H1 (cell line): ENCODE results near the gene CAB39L. TPM values are rescaled to one million over a fixed set of nuclear protein-coding genes. Genes with fewer than 3 reads are reported as not detected.

Experiments
- CTCF ChIA-PET: fragments of 300-600 bp; sonication (Branson Sonifier 250); formaldehyde crosslinking; loops from one replicate; lab custom pipeline; 2021; ENCODE audit not compliant: partially characterized antibody; lab: Charles Lee
- POLR2A ChIA-PET: fragments of 300-600 bp; sonication (Branson Sonifier 250); formaldehyde crosslinking; loops from one replicate; lab custom pipeline; 2021; ENCODE audit warnings: inconsistent platforms; ENCODE audit not compliant: partially characterized antibody; lab: Charles Lee
- DNase-seq, 2 experiments: peaks; one replicate each; pipeline versions ENCODE4 v3.0.0 to v3.0.0-alpha.2; 2010 to 2022; ENCODE audit warnings: low spot score in 2 of 2, low read depth in 1 of 2, mixed read lengths in 1 of 2
- FAIRE-seq: peaks from 2 replicates; lab custom pipeline; 2011; peaks lifted over from hg19 to GRCh38; lab: Jason Lieb, UNC
- H2AFZ ChIP-seq: 2 replicates; pipeline ENCODE4 v1.8.1; 2012; ENCODE audit warnings: low read length, inconsistent platforms
- H2AK5ac ChIP-seq: 2 replicates; pipeline ENCODE4 v1.6.1; 2013; ENCODE audit warnings: low read depth, low read length
- H2BK120ac ChIP-seq: replicated peaks from 2 replicates; pipeline ENCODE3; 2013; ENCODE audit warnings: low read depth, low read length, inconsistent platforms
- H2BK12ac ChIP-seq: 2 replicates; pipeline ENCODE4 v1.6.1; 2013; ENCODE audit warnings: low read depth, low read length
- H2BK15ac ChIP-seq: 2 replicates; pipeline ENCODE4 v1.6.1; 2013; ENCODE audit warnings: low read length
- H2BK20ac ChIP-seq: 2 replicates; pipeline ENCODE4 v1.6.1; 2013; ENCODE audit warnings: low read length
- H2BK5ac ChIP-seq: 2 replicates; pipeline ENCODE4 v1.6.1; 2013; ENCODE audit warnings: low read depth, low read length
- H3K14ac ChIP-seq: 2 replicates; pipeline ENCODE4 v1.6.1; 2013; ENCODE audit warnings: inconsistent platforms; ENCODE audit not compliant: insufficient read length
- H3K18ac ChIP-seq: 2 replicates; pipeline ENCODE4 v1.6.1; 2013; ENCODE audit warnings: low read length; ENCODE audit errors: extremely low read depth
- H3K23ac ChIP-seq: 2 replicates; pipeline ENCODE4 v1.6.1; 2013; ENCODE audit warnings: inconsistent platforms; ENCODE audit not compliant: insufficient read length
- H3K23me2 ChIP-seq: 2 replicates; pipeline ENCODE4 v1.6.1; 2013; ENCODE audit warnings: low read depth, low read length
- H3K27ac ChIP-seq: 2 replicates; pipeline ENCODE4 v1.6.1; 2011; ENCODE audit warnings: low read depth, low read length, inconsistent platforms
- H3K27me3 ChIP-seq, 4 experiments: replicated peaks in 1 of 4; 1 replicate in 1 of 4; 2 replicates in 3 of 4; pipeline versions ENCODE4 v1.6.1 to v1.8.1; 2011 to 2013; ENCODE audit warnings: low read length in 3 of 4, mild to moderate bottlenecking in 3 of 4, inconsistent platforms in 2 of 4, mixed read lengths in 2 of 4, moderate library complexity in 1 of 4; ENCODE audit not compliant: control insufficient read depth in 3 of 4, insufficient read depth in 3 of 4; ENCODE audit errors: extremely low read depth in 1 of 4
- H3K36me3 ChIP-seq, 4 experiments: 2 replicates each; pipeline versions ENCODE4 v1.6.1 to v1.8.1; 2011 to 2013; ENCODE audit warnings: mild to moderate bottlenecking in 4 of 4, low read length in 3 of 4, moderate library complexity in 2 of 4, control low read depth in 1 of 4, inconsistent platforms in 1 of 4; ENCODE audit not compliant: insufficient read depth in 4 of 4, control insufficient read depth in 2 of 4
- H3K4ac ChIP-seq: replicated peaks from 2 replicates; pipeline ENCODE3; 2013; ENCODE audit warnings: low read length, low read depth, mixed read lengths, inconsistent platforms; ENCODE audit not compliant: insufficient read length
- H3K4me1 ChIP-seq, 4 experiments: replicated peaks in 1 of 4; 1 replicate in 1 of 4; 2 replicates in 3 of 4; pipeline versions ENCODE4 v1.6.1 to v1.8.1; 2011 to 2013; ENCODE audit warnings: low read length in 3 of 4, inconsistent platforms in 2 of 4, mixed read lengths in 1 of 4; ENCODE audit not compliant: insufficient read depth in 4 of 4, control insufficient read depth in 3 of 4
- H3K4me2 ChIP-seq, 2 experiments: 2 replicates each; pipeline versions ENCODE4 v1.6.1 to v1.8.1; 2011 to 2013; ENCODE audit warnings: low read depth in 2 of 2, low read length in 2 of 2, control low read depth in 1 of 2, inconsistent platforms in 1 of 2, mild to moderate bottlenecking in 1 of 2; ENCODE audit not compliant: insufficient read depth in 1 of 2
- H3K4me3 ChIP-seq, 4 experiments: fragments of 200-600, 300-600 bp in 1 of 4; sonication (generic), shearing (Covaris generic), sonication (Bioruptor Twin) in 1 of 4; 2 replicates each; pipeline versions ENCODE4 v1.5.1 to v1.8.1; 2011 to 2016; ENCODE audit warnings: low read length in 4 of 4, low read depth in 3 of 4, control low read depth in 2 of 4, inconsistent platforms in 2 of 4, mild to moderate bottlenecking in 2 of 4, mixed read lengths in 1 of 4, moderate library complexity in 1 of 4; ENCODE audit not compliant: insufficient read depth in 2 of 4; ENCODE audit errors: extremely low read depth in 1 of 4
- H3K56ac ChIP-seq: replicated peaks from 2 replicates; pipeline ENCODE3; 2013; ENCODE audit warnings: low read depth, mild to moderate bottlenecking, mixed read lengths, low read length, inconsistent platforms; ENCODE audit not compliant: insufficient read length
- H3K79me1 ChIP-seq: 2 replicates; pipeline ENCODE4 v1.6.1; 2013; ENCODE audit warnings: low read depth, low read length, control low read depth
- H3K79me2 ChIP-seq, 2 experiments: 2 replicates each; pipeline versions ENCODE4 v1.6.1 to v1.8.1; 2012 to 2013; ENCODE audit warnings: low read length in 2 of 2, mild to moderate bottlenecking in 2 of 2, inconsistent platforms in 1 of 2; ENCODE audit not compliant: insufficient read depth in 2 of 2, control insufficient read depth in 1 of 2
- H3K9ac ChIP-seq, 4 experiments: replicated peaks in 1 of 4; 1 replicate in 1 of 4; 2 replicates in 3 of 4; pipeline versions ENCODE4 v1.6.1 to v1.8.1; 2011 to 2013; ENCODE audit warnings: low read depth in 3 of 4, low read length in 3 of 4, control low read depth in 2 of 4, mild to moderate bottlenecking in 2 of 4, moderate library complexity in 2 of 4, inconsistent platforms in 1 of 4; ENCODE audit errors: extremely low read depth in 1 of 4
- H3K9me3 ChIP-seq, 2 experiments: 2 replicates each; pipeline versions ENCODE4 v1.6.1 to v1.8.1; 2012 to 2013; ENCODE audit warnings: mild to moderate bottlenecking in 2 of 2, moderate library complexity in 2 of 2, control low read depth in 1 of 2, inconsistent platforms in 1 of 2, low read depth in 1 of 2, low read length in 1 of 2, mixed read lengths in 1 of 2; ENCODE audit not compliant: insufficient read depth in 2 of 2
- H4K20me1 ChIP-seq, 2 experiments: replicated peaks in 1 of 2; 2 replicates each; pipeline versions ENCODE3 to v1.8.1; 2011 to 2013; ENCODE audit warnings: inconsistent platforms in 2 of 2, low read length in 2 of 2, mild to moderate bottlenecking in 1 of 2; ENCODE audit not compliant: insufficient read depth in 2 of 2, control insufficient read depth in 1 of 2
- H4K5ac ChIP-seq: 2 replicates; pipeline ENCODE4 v1.6.1; 2013; ENCODE audit warnings: low read length, low read depth, mixed read lengths, inconsistent platforms; ENCODE audit not compliant: insufficient read length
- H4K8ac ChIP-seq: 2 replicates; pipeline ENCODE4 v1.8.0; 2013; ENCODE audit warnings: mild to moderate bottlenecking, moderate library complexity, low read length, inconsistent platforms; ENCODE audit not compliant: insufficient read depth; ENCODE audit errors: extremely low read depth
- H4K91ac ChIP-seq: replicated peaks from 2 replicates; pipeline ENCODE3; 2013; ENCODE audit warnings: low read length, mixed read lengths, inconsistent platforms; ENCODE audit not compliant: insufficient read length
- JUND ChIP-seq: IDR thresholded peaks from 2 replicates; pipeline ENCODE4 v1.6.1; 2011; ENCODE audit warnings: mild to moderate bottlenecking, improper control_type of control experiment, low read length
- SP2 ChIP-seq: IDR thresholded peaks from 2 replicates; pipeline ENCODE4 v1.6.1; 2012; ENCODE audit warnings: mild to moderate bottlenecking, low read length, inconsistent platforms
- TEAD4 ChIP-seq: IDR thresholded peaks from 2 replicates; pipeline ENCODE4 v1.6.1; 2012; ENCODE audit warnings: low read depth, low read length, inconsistent platforms, mixed read lengths
- WGBS, 2 experiments: shearing (Covaris generic) in 1 of 2; methylation state at CpG; one replicate each; pipeline versions ENCODE4 v1.1.6 to v1.1.7; 2013 to 2015; ENCODE audit warnings: low lambda C conversion rate in 2 of 2, mixed read lengths in 2 of 2, inconsistent platforms in 1 of 2, low coverage in 1 of 2, missing lambda C conversion rate in 1 of 2; ENCODE audit not compliant: insufficient replicate concordance in 2 of 2, insufficient coverage in 1 of 2, insufficient read length in 1 of 2; ENCODE audit errors: extremely low coverage in 1 of 2, missing lambda C conversion rate in 1 of 2; 5-methylcytosine and 5-hydroxymethylcytosine counted together
- polyA plus RNA-seq, 7 experiments: library from polyadenylated mRNA; depleted of rRNA in 3 of 7; stranded (reverse) in 5 of 7; unstranded in 2 of 7; fragments of >200 nt in 5 of 7; fragments of 200-250 nt in 2 of 7; gene quantifications; 1 replicate in 5 of 7; 2 replicates in 1 of 7; 4 replicates in 1 of 7; pipeline versions ENCODE4 v1.2.1 to v1.2.3, GENCODE V29; 2011 to 2013; ENCODE audit warnings: missing spikeins in 2 of 7, mixed read lengths in 2 of 7
- total RNA-seq: library from RNA; stranded (reverse); fragmentation: NEBNext Ultra II Directional; extraction: Animal tissue kit (Norgen Biotek cat#: 25700); gene quantifications from 2 replicates; pipeline ENCODE4 v1.2.1, GENCODE V29; 2021
- TF ChIP-seq, protein P1 (sequence below): IDR thresholded peaks from 2 replicates; pipeline ENCODE4 v1.6.1; 2011; ENCODE audit warnings: low read depth, mild to moderate bottlenecking, low read length; ENCODE audit not compliant: insufficient read depth

CAB39L gene
- total and polyA plus RNA-seq, 2 of the 8 experiments (the other 6 are each of a cell fraction or from before 2014, with no cell fraction given): 2.5 to 4.8 TPM

DNA sequence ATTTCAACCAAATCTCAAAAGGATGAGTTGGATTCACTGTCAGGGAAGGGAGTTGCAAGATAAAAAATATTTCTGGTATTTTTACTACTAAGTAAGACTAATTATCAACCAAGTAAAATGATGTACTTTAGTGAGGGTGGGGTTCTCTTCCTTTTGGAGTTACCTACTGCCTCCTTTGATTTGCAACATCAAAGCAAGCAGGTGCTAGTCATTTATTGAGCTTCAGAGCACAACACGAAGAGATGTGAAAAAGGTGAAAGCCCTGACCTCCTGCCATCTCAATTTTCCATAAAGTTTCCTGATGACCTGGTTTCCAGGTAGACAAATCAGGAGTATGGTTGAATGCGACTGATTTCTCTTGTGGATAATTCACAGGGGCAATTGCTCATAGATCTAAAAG lies 100.1 kb downstream of the CAB39L start:
- H3K23ac ChIP-seq: no peak overlapping the region
- POLR2A ChIA-PET: no interaction called here
- no peak overlapping the region for H3K4ac ChIP-seq
- no peak overlapping the region for H3K56ac ChIP-seq
- no peak overlapping the region for H3K27ac ChIP-seq
- no peak overlapping the region for H3K14ac ChIP-seq
- H4K20me1 ChIP-seq: no peaks in the 10 kb centered on the region
- H2AK5ac ChIP-seq: no peak overlapping the region
- DNase-seq (no peak), FAIRE-seq (no peak)
- CTCF ChIA-PET: interaction anchor here (0.6 to 0.7 kb wide), 2 partner anchors 21 to 792 kb away, joined by 3 read pairs; no protein-coding TSS in a partner anchor
- H4K8ac ChIP-seq: no peak overlapping the region
- H2BK120ac ChIP-seq: no peak overlapping the region
- H3K23me2 ChIP-seq: no peaks in the 10 kb centered on the region
- no peak overlapping the region for H3K18ac ChIP-seq
- no peak overlapping the region for H2BK15ac ChIP-seq
- WGBS, 2 experiments: 74% methylated on average over 2 of the region's 2 CpGs; no CpG with 5 or more reads in 1 of the 2 experiments
- no peak overlapping the region for H2BK12ac ChIP-seq
- TF ChIP-seq JUND: no peak
- TF ChIP-seq TEAD4: no peak
- TF ChIP-seq, protein P1, sequence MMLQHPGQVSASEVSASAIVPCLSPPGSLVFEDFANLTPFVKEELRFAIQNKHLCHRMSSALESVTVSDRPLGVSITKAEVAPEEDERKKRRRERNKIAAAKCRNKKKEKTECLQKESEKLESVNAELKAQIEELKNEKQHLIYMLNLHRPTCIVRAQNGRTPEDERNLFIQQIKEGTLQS: no peak
- no peak for TF ChIP-seq SP2
- H2AFZ ChIP-seq: no peak overlapping the region
- no peak overlapping the region for H3K9ac ChIP-seq
- H3K4me3 ChIP-seq: no peak overlapping the region
- H4K91ac ChIP-seq: no peak overlapping the region
- no peaks in the 10 kb centered on the region for H3K79me2 ChIP-seq
- H3K9me3 ChIP-seq: no peaks in the 10 kb centered on the region
- no peaks in the 10 kb centered on the region for H3K36me3 ChIP-seq
- H3K27me3 ChIP-seq: no peaks in the 10 kb centered on the region
- H3K79me1 ChIP-seq: no peaks in the 10 kb centered on the region
- H3K4me1 ChIP-seq: peaks cover 0 to 8% (median 0%) of the 10 kb centered on the region in 4 experiments; a peak in 2 of 7 replicates
- H2BK20ac ChIP-seq: no peak overlapping the region
- H3K4me2 ChIP-seq: no peak overlapping the region
- no peak overlapping the region for H2BK5ac ChIP-seq
- H4K5ac ChIP-seq: no peak overlapping the region
